DND-41 (cell line): ENCODE data around the gene FOSL1.

Experiments
- ATAC-seq: fragments of 200-7000 bp; cut with Tn5 transposase; 3 replicates; pipeline ENCODE4 v1.9.1; 2021; ENCODE audit warnings: low read depth; ENCODE audit not compliant: insufficient read depth
- DNase-seq: peaks from one replicate; pipeline ENCODE4 v3.0.0-alpha.2; 2020
- H2AFZ ChIP-seq: 2 replicates; pipeline ENCODE4 v1.6.0; 2012; ENCODE audit warnings: low read depth, low read length
- H3K27ac ChIP-seq: 2 replicates; pipeline ENCODE4 v1.5.1; 2012; ENCODE audit warnings: low read length, inconsistent platforms
- H3K27me3 ChIP-seq: fragments of 200-600 bp; sonication (generic); 2 replicates; pipeline ENCODE4 v1.6.0; 2012; ENCODE audit warnings: low read length, mild to moderate bottlenecking, inconsistent platforms; ENCODE audit not compliant: insufficient read depth, poor library complexity
- H3K36me3 ChIP-seq: 2 replicates; pipeline ENCODE4 v1.5.1; 2012; ENCODE audit warnings: low read length, inconsistent platforms; ENCODE audit not compliant: insufficient read depth
- H3K4me1 ChIP-seq: 2 replicates; pipeline ENCODE4 v1.5.1; 2012; ENCODE audit warnings: mild to moderate bottlenecking, low read length; ENCODE audit not compliant: insufficient read depth
- H3K4me2 ChIP-seq: 2 replicates; pipeline ENCODE4 v1.6.0; 2012; ENCODE audit warnings: mild to moderate bottlenecking, moderate library complexity, low read length, inconsistent platforms; ENCODE audit not compliant: insufficient read depth
- H3K4me3 ChIP-seq, 2 experiments: fragments of 200-600 bp in 1 of 2; shearing (Covaris generic) in 1 of 2; 2 replicates each; pipeline ENCODE4 v1.5.1; 2012 to 2016; ENCODE audit warnings: inconsistent platforms in 2 of 2, low read length in 2 of 2, mild to moderate bottlenecking in 2 of 2, low read depth in 1 of 2, moderate library complexity in 1 of 2
- H3K79me2 ChIP-seq: 2 replicates; pipeline ENCODE4 v1.6.0; 2012; ENCODE audit warnings: low read length, inconsistent platforms; ENCODE audit not compliant: insufficient read depth
- H3K9ac ChIP-seq: 2 replicates; pipeline ENCODE4 v1.6.0; 2012; ENCODE audit warnings: low read depth, mild to moderate bottlenecking, inconsistent platforms, low read length, moderate library complexity
- H3K9me3 ChIP-seq: 2 replicates; pipeline ENCODE4 v1.5.1; 2012; ENCODE audit warnings: low read length, moderate library complexity, mild to moderate bottlenecking, inconsistent platforms; ENCODE audit not compliant: insufficient read depth, severe bottlenecking
- H4K20me1 ChIP-seq: 2 replicates; pipeline ENCODE4 v1.6.0; 2012; ENCODE audit warnings: low read length; ENCODE audit not compliant: insufficient read depth
- EZH2 ChIP-seq: IDR thresholded peaks from 3 replicates; pipeline ENCODE4 v1.6.1; 2012; ENCODE audit warnings: borderline replicate concordance, low read depth, mild to moderate bottlenecking, moderate library complexity, low read length, inconsistent platforms; ENCODE audit not compliant: severe bottlenecking
- TF ChIP-seq, protein P1 (sequence below): IDR thresholded peaks from 2 replicates; pipeline ENCODE4 v1.5.1; 2012; ENCODE audit warnings: borderline replicate concordance, low read length, moderate library complexity, mild to moderate bottlenecking; ENCODE audit not compliant: poor library complexity, severe bottlenecking; ENCODE audit errors: extremely low read depth

FOSL1 gene

DNA sequence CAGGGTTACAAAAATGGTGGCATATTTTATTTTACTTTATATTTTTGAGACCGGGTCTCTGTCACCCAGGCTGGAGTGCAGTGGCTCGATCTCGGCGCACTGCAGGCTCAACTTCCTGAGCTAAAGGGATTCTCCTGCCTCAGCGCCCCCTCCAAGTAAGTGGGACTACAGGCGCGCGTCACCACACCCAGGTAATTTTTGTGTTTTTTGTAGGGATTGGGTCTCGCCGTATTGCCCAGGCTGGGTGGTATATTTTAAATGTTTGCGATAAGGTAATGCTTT, 652 bp upstream of the FOSL1 start:
- no peak for TF ChIP-seq EZH2
- TF ChIP-seq, protein P1, sequence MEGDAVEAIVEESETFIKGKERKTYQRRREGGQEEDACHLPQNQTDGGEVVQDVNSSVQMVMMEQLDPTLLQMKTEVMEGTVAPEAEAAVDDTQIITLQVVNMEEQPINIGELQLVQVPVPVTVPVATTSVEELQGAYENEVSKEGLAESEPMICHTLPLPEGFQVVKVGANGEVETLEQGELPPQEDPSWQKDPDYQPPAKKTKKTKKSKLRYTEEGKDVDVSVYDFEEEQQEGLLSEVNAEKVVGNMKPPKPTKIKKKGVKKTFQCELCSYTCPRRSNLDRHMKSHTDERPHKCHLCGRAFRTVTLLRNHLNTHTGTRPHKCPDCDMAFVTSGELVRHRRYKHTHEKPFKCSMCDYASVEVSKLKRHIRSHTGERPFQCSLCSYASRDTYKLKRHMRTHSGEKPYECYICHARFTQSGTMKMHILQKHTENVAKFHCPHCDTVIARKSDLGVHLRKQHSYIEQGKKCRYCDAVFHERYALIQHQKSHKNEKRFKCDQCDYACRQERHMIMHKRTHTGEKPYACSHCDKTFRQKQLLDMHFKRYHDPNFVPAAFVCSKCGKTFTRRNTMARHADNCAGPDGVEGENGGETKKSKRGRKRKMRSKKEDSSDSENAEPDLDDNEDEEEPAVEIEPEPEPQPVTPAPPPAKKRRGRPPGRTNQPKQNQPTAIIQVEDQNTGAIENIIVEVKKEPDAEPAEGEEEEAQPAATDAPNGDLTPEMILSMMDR: no peak
- H3K4me1 ChIP-seq: peaks cover 23% of the 10 kb centered on the region
- no peak overlapping the region for H3K9ac ChIP-seq
- DNase-seq: no peak
- H3K36me3 ChIP-seq: no peaks in the 10 kb centered on the region
- H3K79me2 ChIP-seq: no peaks in the 10 kb centered on the region
- H3K4me3 ChIP-seq: no peak overlapping the region
- H3K27ac ChIP-seq: no peak overlapping the region
- peaks cover 46% of the 10 kb centered on the region for H3K27me3 ChIP-seq
- no peak overlapping the region for H2AFZ ChIP-seq
- 0 out of 2 replicates have a peak, but pooled peaks cover 5% of the 10 kb centered on the region for H4K20me1 ChIP-seq
- no peak overlapping the region for H3K4me2 ChIP-seq
- no peaks in the 10 kb centered on the region for H3K9me3 ChIP-seq
- ATAC-seq: no peak

- H2AFZ ChIP-seq: peak overlapping the region; percentile 41
- 0 out of 2 replicates have a peak, but pooled peaks cover 5% of the 10 kb centered on the region for H4K20me1 ChIP-seq
- DNase-seq (peak; percentile 69), ATAC-seq (peak; percentile 69)
- H3K4me1 ChIP-seq: peaks cover 23% of the 10 kb centered on the region
- no peaks in the 10 kb centered on the region for H3K9me3 ChIP-seq
- H3K27me3 ChIP-seq: peaks cover 46% of the 10 kb centered on the region
- H3K4me2 ChIP-seq: peak overlapping the region; percentile 69
- peak; percentile 80 for TF ChIP-seq EZH2
- TF ChIP-seq, protein P1: peak; percentile 36
- peak overlapping the region; percentile 43 for H3K9ac ChIP-seq
- H3K4me3 ChIP-seq: peak overlapping the region in 1 of 2 experiments; percentile 53; a peak in 2 of 4 replicates
- no peaks in the 10 kb centered on the region for H3K36me3 ChIP-seq
- no peaks in the 10 kb centered on the region for H3K79me2 ChIP-seq
- no peak overlapping the region for H3K27ac ChIP-seq
Measured at GRCh38 chr11:65899356-65900124, 648 bp downstream of the FOSL1 start.

DNA sequence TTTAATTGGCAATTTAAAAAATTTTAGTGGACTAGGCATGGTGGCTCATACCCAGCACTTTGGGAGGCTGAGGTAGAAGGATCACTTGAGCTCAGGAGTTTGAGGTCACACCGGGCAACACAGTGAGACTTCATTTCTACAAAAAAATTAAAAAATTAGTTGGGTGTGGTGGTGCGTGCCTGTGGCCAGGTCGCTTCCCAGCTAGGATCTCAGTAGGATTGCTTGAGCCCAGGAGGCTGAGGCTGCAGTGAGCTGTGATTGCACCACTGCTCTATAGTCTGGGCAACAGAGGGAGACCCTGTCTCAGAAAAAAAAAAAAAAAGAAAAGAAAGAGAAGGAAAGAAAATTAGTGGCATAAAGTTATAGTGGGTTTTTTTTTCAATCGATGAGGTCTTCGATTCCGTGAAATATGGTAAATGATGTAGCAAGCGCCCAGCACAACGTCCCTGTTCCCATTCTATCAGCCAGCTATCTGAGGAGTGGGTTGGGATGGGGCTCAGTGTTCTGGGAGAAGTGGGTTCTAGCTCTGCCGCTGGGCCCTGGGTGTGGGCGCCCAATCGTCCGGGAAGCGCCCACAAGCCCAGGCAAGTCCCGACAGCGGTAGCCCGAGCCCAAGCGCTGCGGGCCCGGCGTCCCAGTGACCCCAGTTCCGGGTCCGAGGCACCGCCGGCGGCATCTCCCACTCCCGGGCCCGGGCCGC, 1.4 kb downstream of the FOSL1 start:
- Histone ChIP-seq H3K27me3 (peaks cover 46% of the 10 kb centered on the region), H3K36me3 (no peaks in the 10 kb centered on the region), H3K4me2 (peak overlapping the region; percentile 69), H3K4me3 (peak overlapping the region in 1 of 2 experiments; percentile 53; a peak in 2 of 4 replicates), H3K27ac (no peak overlapping the region), H3K4me1 (peaks cover 23% of the 10 kb centered on the region), H4K20me1 (0 out of 2 replicates have a peak, but pooled peaks cover 5% of the 10 kb centered on the region), H3K79me2 (no peaks in the 10 kb centered on the region), H2AFZ (peak overlapping the region; percentile 41; the same call in 1 of the 2 replicates), H3K9ac (peak overlapping the region; percentile 43; the same call in 1 of the 2 replicates), H3K9me3 (no peaks in the 10 kb centered on the region)
- ATAC-seq: no peak
- DNase-seq: no peak
- TF ChIP-seq EZH2: peak; percentile 5
- TF ChIP-seq, protein P1: no peak
